PC-9 (cell line): ENCODE data around the gene LRCH3. TPM values are rescaled to one million over a fixed set of nuclear protein-coding genes. Genes with fewer than 3 reads are reported as not detected.
"Not testable (repeated sequence)": the region's sequence is repeated elsewhere in the genome, so short reads cannot be mapped to it uniquely, and the experiment has no call there.

Experiments used
- BruUV-seq: library from RNA; stranded (reverse); fragments of 400-500 nt; replicated peaks from 2 replicates; lab custom pipeline; 2021; lab: Mats Ljungman, UMichigan
- CTCF ChIA-PET: fragments of 300-600 bp; sonication (Branson Sonifier 250); formaldehyde crosslinking; loops from one replicate; lab custom pipeline; 2022; ENCODE audit warnings: antibody characterized with exemption; lab: Charles Lee
- POLR2A ChIA-PET: fragments of 300-600 bp; sonication (Branson Sonifier 250); formaldehyde crosslinking; loops from one replicate; lab custom pipeline; 2022; ENCODE audit warnings: antibody characterized with exemption; ENCODE audit not compliant: unreplicated experiment; lab: Charles Lee
- DNase-seq, 2 experiments: peaks; one replicate each; pipeline versions ENCODE4 v3.0.0 to v3.0.0-alpha.2; 2015 to 2022; ENCODE audit warnings: mixed read lengths in 1 of 2
- H2AFZ ChIP-seq: fragments of 200-600 bp; sonication (generic); 2 replicates; pipeline ENCODE4 v1.8.1; 2017; ENCODE audit warnings: antibody characterized with exemption
- H3F3A ChIP-seq: fragments of 200-600 bp; sonication (generic); 2 replicates; pipeline ENCODE4 v1.8.1; 2017; ENCODE audit warnings: antibody characterized with exemption, mild to moderate bottlenecking, low read depth; ENCODE audit not compliant: insufficient read depth
- H3K27ac ChIP-seq: fragments of 200-600 bp; sonication (generic); 2 replicates; pipeline ENCODE4 v1.6.1; 2016; ENCODE audit warnings: mixed run types
- H3K27me3 ChIP-seq: fragments of 200-600 bp; sonication (generic); 2 replicates; pipeline ENCODE4 v1.6.1; 2016; ENCODE audit warnings: low read depth, mixed run types; ENCODE audit not compliant: insufficient read depth
- H3K36me3 ChIP-seq: fragments of 200-600 bp; sonication (generic); 2 replicates; pipeline ENCODE4 v1.6.1; 2016; ENCODE audit warnings: low read depth, mixed run types
- H3K4me1 ChIP-seq: fragments of 200-600 bp; sonication (generic); replicated peaks from 2 replicates; pipeline ENCODE4 v1.6.1; 2016; ENCODE audit warnings: mixed run types; ENCODE audit not compliant: insufficient read depth
- H3K4me2 ChIP-seq: fragments of 200-600 bp; sonication (generic); 2 replicates; pipeline ENCODE4 v1.6.1; 2017; ENCODE audit warnings: mixed run types
- H3K4me3 ChIP-seq: fragments of 200-600 bp; sonication (generic); 2 replicates; pipeline ENCODE4 v1.6.1; 2016; ENCODE audit warnings: mixed run types
- H3K79me2 ChIP-seq: fragments of 200-600 bp; sonication (generic); 2 replicates; pipeline ENCODE4 v1.6.1; 2017; ENCODE audit warnings: low read depth, mixed run types
- H3K9me2 ChIP-seq: fragments of 200-600 bp; sonication (generic); 2 replicates; pipeline ENCODE4 v1.8.1; 2017; ENCODE audit warnings: mild to moderate bottlenecking; ENCODE audit not compliant: insufficient read depth
- H3K9me3 ChIP-seq: fragments of 200-600 bp; sonication (generic); 2 replicates; pipeline ENCODE4 v1.8.1; 2016; ENCODE audit warnings: low read depth; ENCODE audit not compliant: insufficient read depth
- H4K20me1 ChIP-seq: fragments of 200-600 bp; sonication (generic); 2 replicates; pipeline ENCODE4 v1.8.1; 2017; ENCODE audit not compliant: insufficient read depth
- CTCF ChIP-seq: fragments of 200-600 bp; sonication (generic); conservative IDR thresholded peaks from 2 replicates; pipeline ENCODE4 v1.6.1; 2017; ENCODE audit warnings: mixed run types, antibody characterized with exemption, mild to moderate bottlenecking, moderate library complexity
- EZH2 ChIP-seq: fragments of 200-600 bp; sonication (generic); IDR thresholded peaks from 2 replicates; pipeline ENCODE4 v1.8.0; 2017; ENCODE audit warnings: antibody characterized with exemption, low read depth
- intact Hi-C: fragments of 100-400 bp; cut with micrococcal nuclease; formaldehyde crosslinking; loops from one replicate; pipeline ENCODE4 v1.10.0; 2022; ENCODE audit not compliant: unreplicated experiment
- total RNA-seq: library from RNA; stranded (reverse); gene quantifications from 2 replicates; pipeline ENCODE4 v1.2.3, GENCODE V29; 2021

The LRCH3 gene
- total RNA-seq, 1 experiment from 2014 or later = 51.9 TPM

- H3K4me1 ChIP-seq = 0 out of 2 replicates have a peak, but pooled peaks cover under 1% of the 10 kb centered on the region
- H3K27ac ChIP-seq = peak overlapping the region; percentile 7; the same call in 1 of the 2 replicates
- intact Hi-C loops = no loop called here
- no peak overlapping the region for H3K4me3 ChIP-seq
- TF ChIP-seq CTCF = no peak
- no peak for DNase-seq
- H3K9me2 ChIP-seq = no peaks in the 10 kb centered on the region
- H3F3A ChIP-seq = peaks cover 4% of the 10 kb centered on the region
- H3K4me2 ChIP-seq = no peak overlapping the region
- ChIA-PET POLR2A (no interaction called here), CTCF (no interaction called here)
- no peaks in the 10 kb centered on the region for H3K27me3 ChIP-seq
- no peaks in the 10 kb centered on the region for H3K36me3 ChIP-seq
- no peak overlapping the region for H2AFZ ChIP-seq
- H3K9me3 ChIP-seq = no peaks in the 10 kb centered on the region
- no peaks in the 10 kb centered on the region for H3K79me2 ChIP-seq
- no TSS peak for BruUV-seq
- no peaks in the 10 kb centered on the region for H4K20me1 ChIP-seq
These were observed 91.5 kb downstream of the LRCH3 start for GRCh38 chr3:197882586-197882985.

- TF ChIP-seq CTCF (no peak), EZH2 (no peak)
- no peaks in the 10 kb centered on the region for H3K79me2 ChIP-seq
- CTCF ChIA-PET = no interaction called here
- no peak for DNase-seq
- H2AFZ ChIP-seq = no peak overlapping the region
- no peak overlapping the region for H3K4me2 ChIP-seq
- no peaks in the 10 kb centered on the region for H4K20me1 ChIP-seq
- H3K9me2 ChIP-seq = no peaks in the 10 kb centered on the region
- peaks cover 12% of the 10 kb centered on the region for H3F3A ChIP-seq
- no peak overlapping the region for H3K4me3 ChIP-seq
- BruUV-seq = no TSS peak
- H3K27me3 ChIP-seq = no peaks in the 10 kb centered on the region
- H3K27ac ChIP-seq = no peak overlapping the region
- H3K36me3 ChIP-seq = no peaks in the 10 kb centered on the region
- H3K9me3 ChIP-seq = no peaks in the 10 kb centered on the region
- peaks cover 10% of the 10 kb centered on the region for H3K4me1 ChIP-seq
- POLR2A ChIA-PET = interaction anchor here (0.7 kb wide), 1 partner anchor 68 kb away, joined by 3 read pairs; no protein-coding TSS in a partner anchor
- intact Hi-C loops = no loop called here
These were observed 92.5 kb downstream of the LRCH3 start for GRCh38 chr3:197883541-197883940.

- intact Hi-C loops, H3K9me2 ChIP-seq, H3K9me3 ChIP-seq, H3K27me3 ChIP-seq, H3K36me3 ChIP-seq, BruUV-seq, H3K79me2 ChIP-seq, H4K20me1 ChIP-seq, H2AFZ ChIP-seq, DNase-seq, H3K4me3 ChIP-seq, POLR2A ChIA-PET, H3K4me2 ChIP-seq, H3K27ac ChIP-seq: not testable (repeated sequence)
- CTCF ChIA-PET = interaction anchor here (0.6 kb wide), 1 partner anchor 196 kb away, joined by 3 read pairs; no protein-coding TSS in a partner anchor
- Histone ChIP-seq H3F3A (peaks cover 18% of the 10 kb centered on the region), H3K4me1 (peaks cover 15% of the 10 kb centered on the region)
These were observed 93.3 kb downstream of the LRCH3 start for GRCh38 chr3:197884330-197884729.

DNA sequence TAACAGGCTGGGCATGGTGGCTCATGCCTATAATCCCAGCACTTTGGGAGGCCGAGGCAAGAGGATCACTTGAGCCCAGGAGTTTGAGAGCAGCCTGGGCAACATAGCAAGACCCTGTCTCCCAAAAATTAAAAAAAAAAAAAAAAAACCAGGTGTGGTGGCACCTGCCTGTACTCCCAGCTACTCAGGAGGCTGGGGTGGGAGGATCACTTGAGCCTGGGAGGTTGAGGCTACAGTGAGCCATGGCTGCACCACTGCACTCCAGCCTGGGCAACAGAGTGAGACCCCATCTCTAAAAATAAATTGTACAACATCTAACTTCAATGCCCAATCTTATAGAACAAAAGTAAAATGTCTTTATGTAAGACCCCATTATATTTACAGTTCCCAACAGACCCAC lies 95.0 kb downstream of the LRCH3 start:
- Histone ChIP-seq H3F3A (peaks cover 35% of the 10 kb centered on the region), H3K4me1 (peaks cover 29% of the 10 kb centered on the region)
- H3K4me3 ChIP-seq, H3K9me3 ChIP-seq, H3K36me3 ChIP-seq, H4K20me1 ChIP-seq, DNase-seq, H3K27ac ChIP-seq, intact Hi-C loops, H3K4me2 ChIP-seq, POLR2A ChIA-PET, H2AFZ ChIP-seq, BruUV-seq, H3K9me2 ChIP-seq, H3K79me2 ChIP-seq, CTCF ChIA-PET, H3K27me3 ChIP-seq: not testable (repeated sequence)

DNA sequence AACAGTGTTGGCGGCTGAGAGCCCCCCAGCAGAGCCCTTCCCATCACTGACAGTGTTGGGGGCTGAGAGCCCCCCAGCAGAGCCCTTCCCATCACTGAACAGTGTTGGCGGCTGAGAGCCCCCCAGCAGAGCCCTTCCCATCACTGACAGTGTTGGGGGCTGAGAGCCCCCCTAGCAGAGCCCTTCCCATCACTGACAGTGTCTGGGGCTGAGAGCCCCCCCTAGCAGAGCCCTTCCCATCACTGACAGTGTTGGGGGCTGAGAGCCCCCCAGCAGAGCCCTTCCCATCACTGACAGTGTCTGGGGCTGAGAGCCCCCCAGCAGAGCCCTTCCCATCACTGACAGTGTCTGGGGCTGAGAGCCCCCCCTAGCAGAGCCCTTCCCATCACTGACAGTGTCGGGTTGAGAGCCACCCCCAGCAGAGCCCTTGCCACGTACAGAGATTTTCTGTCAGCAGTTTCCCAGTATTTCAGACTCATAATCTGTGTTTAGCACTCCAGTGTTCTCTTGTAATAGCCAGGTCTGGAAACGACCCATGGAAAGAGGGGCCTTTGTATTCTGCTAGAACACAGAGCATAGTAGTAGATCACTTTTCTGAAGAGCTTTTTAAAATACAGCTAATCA lies 96.5 kb downstream of the LRCH3 start:
- DNase-seq, H3K4me3 ChIP-seq, BruUV-seq, CTCF ChIA-PET, H3K79me2 ChIP-seq, H3K36me3 ChIP-seq, H4K20me1 ChIP-seq, H3K9me2 ChIP-seq, H2AFZ ChIP-seq, H3K27me3 ChIP-seq, H3K9me3 ChIP-seq, H3K4me2 ChIP-seq, intact Hi-C loops: not testable (repeated sequence)
- Histone ChIP-seq H3K27ac (peak overlapping the region; percentile 99), H3K4me1 (peaks cover 29% of the 10 kb centered on the region), H3F3A (peaks cover 39% of the 10 kb centered on the region)
- POLR2A ChIA-PET = interaction anchor here (0.6 kb wide), 1 partner anchor 755 kb away, joined by 6 read pairs; no protein-coding TSS in a partner anchor
